AG09319 (cell line): ENCODE data around the gene DAPL1.

Experiments used
- DNase-seq: peaks from one replicate; pipeline ENCODE4 v3.0.0-alpha.2; 2010; ENCODE audit warnings: low read depth; ENCODE audit errors: extremely low read depth
- TF ChIP-seq, protein P1 (sequence below): IDR thresholded peaks from 2 replicates; pipeline ENCODE4 v1.5.1; 2011; ENCODE audit warnings: low read depth, mild to moderate bottlenecking, inconsistent platforms, low read length, moderate library complexity

DAPL1 gene

DNA sequence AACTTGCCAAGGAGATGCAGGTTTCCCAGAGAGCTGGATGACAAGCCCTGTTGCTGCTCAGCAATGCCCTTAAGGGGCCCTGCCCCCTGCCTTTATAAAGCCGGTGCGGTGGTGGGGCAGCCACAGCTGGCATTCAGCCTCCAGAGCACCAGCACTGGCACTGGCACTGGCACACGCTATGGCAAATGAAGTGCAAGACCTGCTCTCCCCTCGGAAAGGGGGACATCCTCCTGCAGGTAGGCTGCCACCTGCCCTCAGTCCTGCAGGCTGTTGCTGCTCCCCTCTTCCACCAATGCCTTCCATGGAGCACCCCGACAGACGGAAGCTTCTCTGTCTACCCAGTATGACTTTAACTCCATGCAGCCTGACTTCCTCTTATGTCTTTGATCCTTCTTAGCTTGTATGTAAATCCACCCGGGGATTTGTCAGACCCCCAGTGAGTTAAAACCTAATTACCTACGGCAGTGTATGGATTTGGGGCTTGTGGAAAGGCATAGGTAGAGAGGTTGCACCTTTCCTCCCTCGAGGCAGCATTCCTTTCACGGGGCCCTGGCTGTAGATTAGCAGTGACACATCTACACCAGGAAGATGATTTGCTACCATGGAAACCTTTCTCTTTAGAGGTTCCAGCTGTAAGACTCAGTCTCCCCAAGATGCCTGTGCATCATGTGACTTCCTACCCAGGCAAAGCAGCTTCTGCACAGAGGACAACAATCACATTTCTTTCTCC is at the start of gene DAPL1:
TSS of gene DAPL1 (plus strand) at position 123 of the 730 bp plus-strand sequence. CDS start at position 179, 56 bp downstream.
- TF ChIP-seq, protein P1, sequence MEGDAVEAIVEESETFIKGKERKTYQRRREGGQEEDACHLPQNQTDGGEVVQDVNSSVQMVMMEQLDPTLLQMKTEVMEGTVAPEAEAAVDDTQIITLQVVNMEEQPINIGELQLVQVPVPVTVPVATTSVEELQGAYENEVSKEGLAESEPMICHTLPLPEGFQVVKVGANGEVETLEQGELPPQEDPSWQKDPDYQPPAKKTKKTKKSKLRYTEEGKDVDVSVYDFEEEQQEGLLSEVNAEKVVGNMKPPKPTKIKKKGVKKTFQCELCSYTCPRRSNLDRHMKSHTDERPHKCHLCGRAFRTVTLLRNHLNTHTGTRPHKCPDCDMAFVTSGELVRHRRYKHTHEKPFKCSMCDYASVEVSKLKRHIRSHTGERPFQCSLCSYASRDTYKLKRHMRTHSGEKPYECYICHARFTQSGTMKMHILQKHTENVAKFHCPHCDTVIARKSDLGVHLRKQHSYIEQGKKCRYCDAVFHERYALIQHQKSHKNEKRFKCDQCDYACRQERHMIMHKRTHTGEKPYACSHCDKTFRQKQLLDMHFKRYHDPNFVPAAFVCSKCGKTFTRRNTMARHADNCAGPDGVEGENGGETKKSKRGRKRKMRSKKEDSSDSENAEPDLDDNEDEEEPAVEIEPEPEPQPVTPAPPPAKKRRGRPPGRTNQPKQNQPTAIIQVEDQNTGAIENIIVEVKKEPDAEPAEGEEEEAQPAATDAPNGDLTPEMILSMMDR: no peak
- DNase-seq: no peak

- TF ChIP-seq, protein P1: no peak
Measured at GRCh38 chr2:158745866-158746382, 49.2 kb upstream of the DAPL1 start.

GRCh38 chr2:158746488-158746887 is 48.6 kb upstream of the DAPL1 start:
- no peak for DNase-seq
- TF ChIP-seq, protein P1: no peak

More at GRCh38 chr2:158745866-158746382, 49.2 kb upstream of the DAPL1 start:
- no peak for DNase-seq

DNA sequence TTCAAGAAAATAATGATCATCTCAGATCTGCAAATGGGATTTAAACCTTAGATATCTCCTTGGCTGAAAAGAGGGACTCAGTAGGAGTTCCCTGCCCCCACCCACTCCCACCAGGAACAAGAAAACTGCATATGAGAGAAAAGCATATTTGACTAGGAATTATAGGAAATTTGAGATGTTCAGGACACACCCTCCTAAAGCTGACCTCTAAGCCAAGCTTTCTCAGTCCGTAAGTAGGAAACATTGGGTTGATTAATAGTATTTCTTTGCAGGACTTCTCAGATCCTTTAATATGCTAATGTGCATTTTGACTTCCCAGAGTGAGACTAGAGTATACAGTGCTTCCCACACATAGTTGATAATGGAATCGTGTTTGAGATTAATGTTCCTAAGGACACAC is 47.8 kb upstream of the DAPL1 start:
- DNase-seq: no peak
- TF ChIP-seq, protein P1: no peak

DNA sequence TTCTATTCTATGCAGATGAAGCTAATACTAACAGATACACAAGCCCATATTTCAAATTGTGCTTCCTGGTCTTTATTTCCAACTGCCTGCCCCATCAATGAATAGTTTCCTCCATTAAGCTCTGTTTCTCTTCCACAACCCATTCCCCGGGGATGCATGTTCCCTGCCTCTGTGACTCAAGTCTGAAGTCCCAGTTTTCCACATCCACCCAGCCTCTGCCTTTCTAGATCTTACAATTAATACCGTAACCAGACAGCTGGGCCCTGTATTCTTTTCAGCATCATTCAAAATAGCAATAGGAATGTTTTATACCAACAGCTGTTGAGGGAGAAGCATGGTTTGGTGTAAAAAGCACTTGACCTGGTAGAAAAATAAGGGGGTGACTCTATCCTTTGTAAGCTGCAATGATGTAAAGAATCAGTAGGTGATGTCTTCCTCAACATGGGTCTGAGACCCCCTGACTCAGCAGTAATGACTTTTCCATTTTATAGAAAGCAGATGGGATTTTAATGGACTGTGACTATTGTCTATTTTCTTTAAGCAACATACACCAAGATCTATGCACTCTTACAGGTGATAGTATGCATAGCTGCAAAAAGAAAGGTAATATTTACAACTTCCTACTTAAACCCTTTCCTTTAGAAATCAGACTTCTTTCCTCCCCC is 46.1 kb upstream of the DAPL1 start:
- TF ChIP-seq, protein P1: no peak
- DNase-seq: no peak

DNA sequence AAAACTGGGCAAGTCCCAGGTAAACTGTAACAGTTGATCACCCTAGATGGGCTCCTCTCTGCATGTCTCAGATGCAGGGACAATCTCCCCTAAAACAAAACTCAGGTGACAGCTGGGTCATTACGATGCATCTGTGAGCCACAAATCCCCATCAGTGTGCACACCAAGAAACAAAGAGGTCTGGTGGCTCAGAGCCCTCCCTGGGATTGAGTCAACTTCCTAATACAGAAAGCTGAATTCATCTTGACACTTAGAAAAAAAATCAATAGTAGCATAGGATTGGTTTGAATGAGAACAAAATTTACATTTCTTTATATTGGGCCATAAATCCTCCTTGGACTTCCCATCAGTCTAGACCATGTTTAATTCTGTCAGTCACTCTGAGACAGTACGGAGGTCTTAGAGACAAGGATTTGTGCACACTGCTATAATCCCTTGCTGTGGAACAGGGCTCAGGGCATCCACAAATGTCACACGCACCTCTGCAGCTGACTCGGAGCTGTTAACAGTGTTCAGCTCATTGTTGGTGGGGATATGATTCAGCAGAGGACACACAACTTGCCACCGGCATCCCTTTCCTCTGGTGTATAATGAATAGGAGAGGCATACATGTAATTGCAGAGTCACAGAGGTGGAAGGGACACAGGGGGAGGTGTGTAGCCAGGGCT is 44.5 kb upstream of the DAPL1 start:
- TF ChIP-seq, protein P1: no peak
- no peak for DNase-seq
